ENCODE results near the gene CCDC24. TPM values are rescaled to one million over a fixed set of nuclear protein-coding genes. Genes with fewer than 3 reads are reported as not detected.

The CCDC24 gene
- total RNA-seq, 1 experiment from 2014 or later, result 5.2 TPM

DNA sequence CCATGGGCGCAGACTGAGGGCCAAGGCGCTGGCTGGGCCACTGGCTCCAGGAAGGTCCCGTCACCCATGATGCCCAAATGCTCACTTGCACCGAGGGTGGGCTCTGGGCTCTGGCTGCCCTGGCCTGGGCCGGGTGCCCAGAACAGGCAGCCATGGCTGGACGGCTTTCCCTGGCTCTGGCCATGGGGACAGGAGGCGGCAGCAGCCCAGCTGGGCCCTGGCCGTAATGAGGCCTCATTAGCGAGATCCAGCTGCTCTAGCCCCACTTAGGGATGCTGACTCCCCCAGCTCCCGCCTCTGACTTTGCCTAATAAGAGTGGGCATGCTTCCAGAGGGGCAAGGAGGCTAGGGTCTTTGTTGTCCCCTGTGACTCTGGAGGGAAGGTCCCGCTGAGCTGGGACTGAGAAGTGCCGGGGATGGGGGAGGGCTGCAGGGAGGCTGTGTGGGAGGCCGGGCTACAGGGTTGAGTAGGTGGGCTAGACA, 28.1 kb downstream of the CCDC24 start:
- Mint-ChIP-seq H3K4me3 (ENCODE audit: unreplicated experiment) (no peak overlapping the region), H3K9me3 (ENCODE audit: unreplicated experiment) (no peaks in the 10 kb centered on the region), H3K36me3 (ENCODE audit: insufficient read depth, unreplicated experiment) (peaks cover 12% of the 10 kb centered on the region), H3K27me3 (ENCODE audit: insufficient read depth, unreplicated experiment) (no peaks in the 10 kb centered on the region), H3K27ac (ENCODE audit: unreplicated experiment) (no peak overlapping the region), H3K4me1 (ENCODE audit: low read depth, unreplicated experiment) (no peaks in the 10 kb centered on the region)
- H3K36me3 ChIP-seq (ENCODE audit: control insufficient read depth, insufficient read depth, low read length), result no peaks in the 10 kb centered on the region
- TF ChIP-seq CTCF (IDR thresholded peaks at IDR 0.05; ENCODE audit: insufficient read depth in 1 of 2, low read depth in 1 of 2, low read length in 1 of 2, severe bottlenecking in 1 of 2, unreplicated experiment in 1 of 2), result no peak
- no peaks in the 10 kb centered on the region for H3K4me1 ChIP-seq
- POLR2A ChIA-PET, result no interaction called here
- H3K9me3 ChIP-seq, result no peaks in the 10 kb centered on the region
- intact Hi-C loops (cut with micrococcal nuclease; ENCODE audit: unreplicated experiment), result no loop called here
- CTCF ChIA-PET, result interaction anchor here (0.5 kb wide), 1 partner anchor 1490 kb away, joined by 3 read pairs; no protein-coding TSS in a partner anchor
- BruUV-seq (replicated peaks), result no TSS peak
- no peaks in the 10 kb centered on the region for H3K27me3 ChIP-seq (replicated peaks; ENCODE audit: control insufficient read depth, insufficient read depth, low read length)
- DNase-seq, result no peak
- no peak overlapping the region for H3K4me3 ChIP-seq (ENCODE audit: low read depth, low read length)

DNA sequence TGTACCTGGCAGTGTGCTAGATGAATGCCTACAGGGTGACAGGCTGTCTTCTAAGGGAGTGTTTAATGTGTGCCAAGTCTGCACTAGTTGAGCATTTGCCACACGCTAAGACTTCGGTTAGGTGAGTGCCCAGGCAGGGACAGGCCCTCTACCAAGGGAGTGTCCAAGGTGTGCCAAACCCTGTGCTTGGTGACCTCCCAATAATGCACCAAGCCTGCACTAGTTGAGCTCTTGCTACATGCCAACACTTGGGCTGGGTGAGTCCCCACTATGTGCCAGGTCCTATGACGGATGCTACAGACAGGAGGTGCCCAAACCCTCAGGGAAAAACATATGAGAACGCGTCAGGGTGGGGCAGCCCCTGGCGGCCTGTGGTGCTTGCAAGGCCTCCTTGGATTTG, 29.1 kb downstream of the CCDC24 start:
- Histone ChIP-seq H3K27me3 (replicated peaks; ENCODE audit: control insufficient read depth, insufficient read depth, low read length) (no peaks in the 10 kb centered on the region), H3K36me3 (ENCODE audit: control insufficient read depth, insufficient read depth, low read length) (no peaks in the 10 kb centered on the region), H3K4me3 (ENCODE audit: low read depth, low read length) (no peak overlapping the region), H3K4me1 (no peaks in the 10 kb centered on the region), H3K9me3 (no peaks in the 10 kb centered on the region)
- H3K4me3 Mint-ChIP-seq (ENCODE audit: unreplicated experiment), result no peak overlapping the region
- BruUV-seq (replicated peaks), result no TSS peak
- no peak overlapping the region for H3K27ac Mint-ChIP-seq (ENCODE audit: unreplicated experiment)
- CTCF ChIA-PET, result no interaction called here
- peaks cover 20% of the 10 kb centered on the region for H3K36me3 Mint-ChIP-seq (ENCODE audit: insufficient read depth, unreplicated experiment)
- no peak for TF ChIP-seq CTCF (IDR thresholded peaks at IDR 0.05; ENCODE audit: insufficient read depth in 1 of 2, low read depth in 1 of 2, low read length in 1 of 2, severe bottlenecking in 1 of 2, unreplicated experiment in 1 of 2)
- POLR2A ChIA-PET, result no interaction called here
- DNase-seq, result no peak
- H3K4me1 Mint-ChIP-seq (ENCODE audit: low read depth, unreplicated experiment), result no peaks in the 10 kb centered on the region
- no peaks in the 10 kb centered on the region for H3K9me3 Mint-ChIP-seq (ENCODE audit: unreplicated experiment)
- intact Hi-C loops (cut with micrococcal nuclease; ENCODE audit: unreplicated experiment), result no loop called here
- no peaks in the 10 kb centered on the region for H3K27me3 Mint-ChIP-seq (ENCODE audit: insufficient read depth, unreplicated experiment)

DNA sequence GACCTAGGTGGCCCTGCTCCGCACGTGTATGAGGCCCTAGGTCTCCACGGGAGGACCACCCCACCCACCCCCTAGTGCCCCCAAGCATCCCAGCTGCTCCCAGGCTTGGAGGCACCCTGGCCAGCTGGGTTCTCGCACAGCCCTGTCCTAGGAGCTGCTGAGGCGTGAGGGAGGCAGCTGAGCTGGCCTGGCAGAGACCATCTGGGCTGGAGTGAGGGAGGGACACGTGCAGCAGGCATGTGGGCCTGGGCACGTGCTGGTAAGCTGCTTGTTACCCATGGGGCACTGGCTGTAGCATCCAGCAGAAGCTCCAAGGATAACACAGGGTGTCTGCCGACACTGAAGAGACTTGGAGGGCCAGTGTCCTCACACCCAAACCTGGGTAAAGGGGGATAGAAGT, 29.8 kb downstream of the CCDC24 start:
- H3K36me3 ChIP-seq (ENCODE audit: control insufficient read depth, insufficient read depth, low read length), result no peaks in the 10 kb centered on the region
- H3K27me3 Mint-ChIP-seq (ENCODE audit: insufficient read depth, unreplicated experiment), result no peaks in the 10 kb centered on the region
- H3K9me3 ChIP-seq, result no peaks in the 10 kb centered on the region
- H3K27ac Mint-ChIP-seq (ENCODE audit: unreplicated experiment), result no peak overlapping the region
- CTCF ChIA-PET, result no interaction called here
- H3K4me3 Mint-ChIP-seq (ENCODE audit: unreplicated experiment), result no peak overlapping the region
- no peaks in the 10 kb centered on the region for H3K9me3 Mint-ChIP-seq (ENCODE audit: unreplicated experiment)
- H3K36me3 Mint-ChIP-seq (ENCODE audit: insufficient read depth, unreplicated experiment), result peaks cover 20% of the 10 kb centered on the region
- H3K4me1 Mint-ChIP-seq (ENCODE audit: low read depth, unreplicated experiment), result no peaks in the 10 kb centered on the region
- POLR2A ChIA-PET, result no interaction called here
- intact Hi-C loops (cut with micrococcal nuclease; ENCODE audit: unreplicated experiment), result no loop called here
- BruUV-seq (replicated peaks), result no TSS peak
- no peak for DNase-seq
- H3K4me1 ChIP-seq, result no peaks in the 10 kb centered on the region
- no peak overlapping the region for H3K4me3 ChIP-seq (ENCODE audit: low read depth, low read length)
- TF ChIP-seq CTCF (IDR thresholded peaks at IDR 0.05; ENCODE audit: insufficient read depth in 1 of 2, low read depth in 1 of 2, low read length in 1 of 2, severe bottlenecking in 1 of 2, unreplicated experiment in 1 of 2), result no peak
- no peaks in the 10 kb centered on the region for H3K27me3 ChIP-seq (replicated peaks; ENCODE audit: control insufficient read depth, insufficient read depth, low read length)

All from Caco-2 (cell line).